CD1c-positive myeloid dendritic cell (primary cell): ENCODE measurements around the gene SMIM21.
A peak's percentile ranks its signal among the peaks of the same experiment; 100 is the strongest.

Experiments
- DNase-seq: peaks from one replicate; pipeline ENCODE4 v3.0.0-alpha.2; 2016; ENCODE audit errors: extremely low spot score

Gene SMIM21

DNA sequence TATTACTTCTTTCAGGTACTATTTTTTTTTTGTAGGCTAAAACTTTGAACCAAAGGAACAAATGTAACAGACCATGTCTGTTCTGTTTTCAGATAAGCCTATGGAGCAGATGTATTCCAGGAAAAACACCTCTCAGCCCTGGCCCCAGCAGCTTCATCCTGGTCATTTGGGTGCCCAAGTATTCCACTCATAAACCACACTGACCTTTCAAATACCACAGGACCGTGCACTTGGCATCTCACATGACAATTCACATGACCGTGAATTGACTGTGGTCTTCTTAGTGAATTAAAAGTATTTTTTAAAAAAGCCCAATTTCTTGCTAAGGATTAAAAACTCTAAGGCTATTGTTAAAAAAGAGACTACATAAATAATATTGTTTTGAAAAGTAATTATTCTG is 50.2 kb downstream of the SMIM21 start:
- no peak for DNase-seq

DNA sequence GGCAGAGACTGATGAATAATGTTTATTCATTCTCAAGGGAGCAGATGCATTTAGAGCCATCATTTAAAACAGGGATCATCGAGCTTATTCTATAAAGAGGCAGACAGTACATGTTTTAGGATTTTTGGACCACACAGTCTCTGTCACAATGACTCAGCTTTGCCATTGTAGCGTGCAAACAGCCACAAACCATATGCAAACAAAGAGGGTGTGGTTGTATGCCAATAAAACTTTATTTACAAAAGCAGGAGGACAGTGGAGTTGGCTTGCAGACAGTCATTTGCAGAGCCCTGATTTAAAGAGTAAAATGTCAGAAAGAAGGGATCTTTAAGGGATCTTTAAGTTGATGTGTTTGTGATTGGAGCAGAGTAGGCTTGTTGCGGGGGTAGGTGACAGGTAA is 51.5 kb downstream of the SMIM21 start:
- no peak for DNase-seq

DNA sequence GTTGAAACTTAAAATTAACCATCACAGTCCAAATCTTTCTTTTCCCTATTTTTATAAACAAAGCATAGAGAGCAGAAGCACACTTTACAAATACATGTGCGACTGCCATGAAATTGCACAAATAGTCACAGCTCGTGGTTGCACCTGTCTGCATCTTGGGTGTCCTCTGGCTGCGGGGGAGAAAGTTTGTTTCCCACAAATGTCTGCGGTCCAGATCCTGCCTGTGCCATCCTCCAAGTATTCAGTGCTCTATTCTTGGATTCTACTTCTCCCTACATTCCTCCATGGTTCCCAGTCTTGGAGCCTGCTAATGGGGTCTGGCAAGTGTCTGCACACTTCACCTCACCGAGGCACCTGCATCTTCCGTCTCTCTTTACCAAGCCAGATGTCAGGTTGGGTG is 52.2 kb downstream of the SMIM21 start:
- DNase-seq, result no peak

DNA sequence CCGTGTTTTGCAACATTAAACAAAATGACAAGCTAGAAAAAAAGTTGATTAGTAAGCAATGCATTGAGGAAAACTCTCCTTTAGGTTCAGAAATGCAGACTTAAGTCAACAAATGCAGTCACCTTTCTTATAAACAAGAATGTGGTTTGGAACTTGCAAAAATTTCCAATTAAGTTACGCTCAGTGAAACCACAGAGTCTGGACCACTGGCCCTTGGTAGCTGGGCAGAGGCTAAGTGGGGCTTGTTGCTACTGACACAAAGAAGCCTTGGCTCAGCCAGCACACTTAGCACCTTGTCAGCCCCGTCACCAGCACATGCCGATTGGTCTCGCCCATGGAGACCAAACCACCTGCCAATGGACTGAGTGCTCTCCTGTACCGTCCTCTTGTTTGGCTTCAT is 53.0 kb downstream of the SMIM21 start:
- DNase-seq, result no peak

DNA sequence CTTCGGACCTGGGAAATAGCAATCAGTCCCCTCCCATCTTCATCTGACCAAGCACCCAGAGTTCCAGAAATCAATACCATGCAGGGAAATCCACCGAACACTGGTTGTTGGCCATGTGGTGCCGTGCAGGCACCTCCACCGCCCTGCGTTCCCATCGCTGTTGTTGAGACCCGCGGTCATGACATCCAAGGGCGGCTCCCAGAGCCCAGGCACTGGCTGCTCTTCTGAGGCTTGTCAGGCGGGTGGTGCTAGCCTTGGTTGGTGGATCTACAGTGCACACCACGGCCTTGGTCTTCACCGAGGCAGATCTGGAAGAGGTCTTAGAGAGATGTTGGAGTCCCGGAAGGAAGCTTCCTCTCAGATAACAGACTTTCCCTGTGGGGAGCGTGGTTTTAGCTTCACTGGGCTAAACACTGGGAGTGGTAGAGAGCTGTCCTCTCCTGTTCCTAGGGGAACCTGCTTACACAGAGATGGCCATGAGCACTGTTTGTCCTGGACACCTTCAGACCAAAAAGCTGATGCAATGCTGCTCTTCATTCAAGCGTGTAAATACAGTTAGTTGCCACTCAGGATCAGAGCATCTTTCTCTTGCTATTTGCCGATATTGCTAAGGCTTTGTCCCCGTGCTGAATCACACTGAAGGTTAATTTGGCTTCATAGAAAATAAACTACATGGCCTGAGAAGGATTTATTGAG is 58.3 kb downstream of the SMIM21 start:
- DNase-seq, result no peak

DNA sequence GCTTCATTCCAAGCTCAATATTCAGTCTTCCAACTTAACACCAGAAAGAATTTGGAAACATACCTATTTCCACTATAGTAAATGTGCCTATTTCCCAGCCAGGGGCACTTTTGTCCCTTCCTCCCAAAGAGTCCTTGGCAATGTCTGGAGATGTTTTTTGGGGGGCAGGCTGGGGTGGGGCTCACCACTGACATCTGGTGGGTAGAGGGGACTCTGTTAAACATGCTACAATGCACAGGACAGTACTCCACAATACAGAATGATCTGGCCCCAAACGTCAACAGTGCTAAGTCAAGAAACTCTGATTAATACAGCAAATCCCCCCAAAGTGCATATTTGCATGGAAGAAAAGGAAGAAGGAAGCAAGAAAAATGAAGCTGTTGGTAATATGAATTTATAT is 61.7 kb downstream of the SMIM21 start:
- DNase-seq, result no peak

DNA sequence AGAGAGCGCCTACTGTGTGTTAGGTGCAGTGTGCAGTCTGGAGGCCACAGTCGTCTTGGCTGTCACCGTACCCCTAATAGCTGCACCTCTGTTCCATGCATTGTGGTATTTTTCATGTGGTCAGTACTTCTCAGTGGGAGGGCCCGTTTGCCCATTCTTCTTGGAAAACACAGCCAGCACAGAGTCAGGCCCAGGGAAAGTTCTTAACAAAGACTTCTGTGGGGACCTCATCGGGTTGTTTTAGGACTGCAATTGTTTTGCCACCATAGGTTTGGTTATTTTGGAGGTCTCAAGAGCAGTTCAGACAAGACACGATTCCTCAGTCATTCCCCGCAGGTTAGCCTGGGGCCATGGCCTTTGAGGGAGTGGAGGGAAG is 62.3 kb downstream of the SMIM21 start:
- DNase-seq, result no peak

DNA sequence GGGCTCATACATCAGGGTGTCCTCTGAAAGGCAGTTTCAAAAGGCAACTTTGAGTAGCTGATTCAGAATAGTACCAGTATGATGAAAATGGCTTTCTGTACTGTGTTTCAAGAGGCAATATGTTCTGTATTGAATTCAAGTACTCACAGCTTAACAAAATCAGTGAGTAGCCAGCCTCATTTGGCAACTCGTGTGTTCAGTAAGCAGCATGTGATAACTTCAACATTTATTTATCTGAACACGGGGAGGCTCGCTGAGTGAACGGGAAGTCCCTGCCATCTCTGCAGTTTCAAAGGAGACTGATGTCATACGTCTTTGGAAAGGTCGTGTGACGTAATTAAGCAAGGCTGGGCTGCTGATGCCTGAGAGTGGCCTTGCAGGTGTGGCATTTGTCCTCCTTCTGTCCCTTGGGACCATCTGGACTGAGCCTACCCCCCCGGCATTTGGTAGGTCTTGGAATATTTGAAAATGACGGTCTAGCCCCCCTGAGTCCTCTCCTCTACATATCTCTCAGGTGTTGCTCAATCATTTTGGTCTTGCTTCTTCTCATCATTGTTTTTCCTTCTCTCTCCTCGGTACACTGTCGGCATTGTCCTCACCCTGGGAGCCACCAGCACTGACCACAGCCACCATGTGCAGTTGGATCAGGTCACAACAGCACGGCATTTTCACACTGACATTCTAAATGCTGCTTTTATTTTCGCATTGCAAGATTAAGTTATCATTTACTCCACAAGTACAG is 62.8 kb downstream of the SMIM21 start:
- DNase-seq, result peak; percentile 2

DNA sequence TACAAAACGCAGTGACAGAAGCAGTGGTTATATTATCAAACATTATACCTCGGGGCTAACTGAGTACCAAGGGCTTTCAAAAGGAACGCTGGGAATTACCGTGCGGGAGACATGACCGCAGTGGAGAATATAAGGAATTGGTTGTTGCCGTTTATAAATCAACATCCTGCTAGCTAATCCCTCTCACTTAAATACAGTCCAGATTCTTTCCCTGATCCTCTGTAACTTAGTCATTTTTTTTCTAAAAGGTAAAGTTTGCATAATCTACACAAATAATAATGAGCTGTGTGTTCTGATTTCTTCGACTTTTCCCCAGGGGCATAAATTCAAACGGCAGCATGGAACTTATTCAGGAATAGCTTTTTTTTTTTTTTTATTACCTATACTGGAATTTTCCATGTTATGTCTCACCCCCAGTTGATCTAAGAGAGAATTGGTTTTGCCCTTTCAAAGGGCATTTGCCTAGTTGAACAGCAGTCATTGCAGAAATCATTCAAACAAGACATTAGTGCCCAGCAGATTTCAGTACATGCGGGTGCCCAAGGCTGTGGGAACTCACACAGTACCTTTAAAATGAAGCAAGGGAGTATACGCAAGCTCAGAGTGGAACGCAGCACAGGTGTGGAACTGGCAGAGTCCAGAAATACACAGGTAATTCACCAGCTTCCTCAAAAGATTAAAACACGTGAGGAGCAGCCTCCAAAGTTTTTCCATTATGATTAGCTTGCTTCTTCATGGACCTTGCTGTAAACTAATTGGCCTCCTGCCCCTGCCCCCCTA is 63.9 kb downstream of the SMIM21 start:
- DNase-seq, result no peak

DNA sequence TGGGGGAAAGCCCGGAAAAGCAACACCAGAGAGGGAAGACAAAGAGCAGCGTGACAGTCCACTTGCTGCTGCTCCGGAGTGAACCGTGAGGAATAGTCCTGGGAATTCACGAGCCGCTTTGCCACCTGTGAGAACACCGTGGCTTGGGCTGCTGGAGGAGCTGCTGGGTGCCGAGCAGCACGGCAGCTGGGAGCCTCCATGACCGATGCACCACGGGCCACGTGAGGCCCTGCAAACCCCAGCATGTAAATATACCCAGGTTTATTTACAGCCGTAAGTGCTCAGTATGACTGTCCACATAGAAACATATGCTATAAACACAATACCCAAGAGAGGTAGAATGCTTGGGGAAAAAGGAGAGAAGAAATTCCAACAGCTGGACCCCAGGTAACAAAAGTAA is 65.1 kb downstream of the SMIM21 start:
- DNase-seq, result no peak

DNA sequence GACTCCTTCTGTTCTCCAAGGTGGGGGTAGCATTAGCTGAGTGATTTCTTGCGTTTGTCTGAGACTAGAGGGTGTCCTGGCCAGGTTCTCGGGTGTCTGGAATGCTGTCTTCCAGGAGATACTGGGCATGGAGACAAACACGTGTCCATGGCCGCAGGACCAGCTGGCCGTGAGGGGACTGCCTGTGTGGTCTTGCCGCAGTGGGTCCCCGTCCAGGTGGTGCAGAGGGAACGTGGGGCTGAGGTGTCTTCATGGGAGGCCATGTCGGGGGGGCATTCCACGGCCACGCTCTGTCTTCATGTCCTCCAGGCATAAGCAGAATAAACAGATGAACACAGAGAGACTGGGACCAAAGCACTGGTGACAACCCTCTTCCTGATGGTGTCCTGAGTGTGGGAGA is 66.6 kb downstream of the SMIM21 start:
- no peak for DNase-seq

DNA sequence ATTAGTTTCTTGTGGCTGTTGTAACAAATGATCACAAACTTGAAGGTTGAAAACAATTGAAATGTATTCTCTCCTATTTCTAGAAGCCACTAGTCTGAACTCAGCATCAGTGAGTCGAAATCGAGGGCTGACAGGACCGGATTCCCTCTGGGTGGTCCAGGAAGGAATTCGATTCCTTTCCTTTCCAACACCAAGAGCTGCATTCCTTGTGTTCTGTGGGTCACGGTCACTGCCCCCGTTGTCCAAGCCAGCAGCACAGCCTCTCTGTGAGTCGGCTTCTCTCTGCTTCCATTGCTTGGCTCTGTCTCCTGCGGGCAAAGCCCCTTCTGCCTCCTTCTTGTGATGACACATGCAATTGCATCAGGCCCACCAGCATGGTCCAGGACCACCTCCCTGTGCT is 67.3 kb downstream of the SMIM21 start:
- no peak for DNase-seq
